HCT116 (cell line): ENCODE data around the gene KSR1.

Experiments
- CTCF ChIP-seq, 3 experiments: fragments of 200-600 bp in 1 of 3; sonication (generic) in 1 of 3; IDR thresholded peaks in 2 of 3; conservative IDR thresholded peaks in 1 of 3; 2 replicates each; pipeline ENCODE4 v1.5.1; 2012 to 2017; ENCODE audit warnings: low read depth in 2 of 3, low read length in 2 of 3, antibody characterized with exemption in 1 of 3, borderline replicate concordance in 1 of 3, control low read depth in 1 of 3, mild to moderate bottlenecking in 1 of 3, mixed read lengths in 1 of 3, mixed run types in 1 of 3, moderate library complexity in 1 of 3; ENCODE audit not compliant: insufficient read depth in 1 of 3
- EGR1 ChIP-seq: IDR thresholded peaks from 2 replicates; pipeline ENCODE4 v1.6.1; 2012; ENCODE audit warnings: low read depth
- EZH2 ChIP-seq: fragments of 200-600 bp; sonication (generic); IDR thresholded peaks from 2 replicates; pipeline ENCODE4 v1.6.1; 2017; ENCODE audit warnings: antibody characterized with exemption, mixed run types
- EZH2phosphoT487 ChIP-seq: fragments of 200-600 bp; IDR thresholded peaks from 2 replicates; pipeline ENCODE4 v1.6.1; 2018; ENCODE audit warnings: antibody characterized with exemption, borderline replicate concordance
- MAX ChIP-seq: IDR thresholded peaks from 2 replicates; pipeline ENCODE4 v1.6.1; 2012
- POLR2A ChIP-seq: IDR thresholded peaks from 2 replicates; pipeline ENCODE4 v1.7.0; 2011; ENCODE audit warnings: borderline replicate concordance; ENCODE audit not compliant: insufficient read depth, insufficient read length; ENCODE audit errors: extremely low read depth
- POLR2AphosphoS5 ChIP-seq: IDR thresholded peaks from 2 replicates; pipeline ENCODE4 v1.6.1; 2011; ENCODE audit warnings: mild to moderate bottlenecking, low read depth, low read length, moderate library complexity
- ZNF274 ChIP-seq: fragments of 200-500 bp; sonication (Bioruptor generic); IDR thresholded peaks from 2 replicates; pipeline ENCODE4 v1.6.1; 2014; ENCODE audit warnings: mild to moderate bottlenecking, low read depth, low read length, inconsistent platforms

- TF ChIP-seq CTCF (IDR thresholded peaks at IDR 0.05 in 2 of 3, conservative IDR thresholded peaks at IDR 0.05 in 1 of 3; ENCODE audit: borderline replicate concordance in 1 of 3, insufficient read depth in 1 of 3, low read depth in 2 of 3, low read length in 2 of 3) (no peak), ZNF274 (no peak), POLR2AphosphoS5 (no peak), POLR2A (no peak), EZH2phosphoT487 (no peak), MAX (no peak), EGR1 (no peak), EZH2 (no peak)
These were observed 24.5 kb downstream of the KSR1 start for GRCh38 chr17:27480699-27481098.
